Colonic mucosa (tissue), 4 donors: Measurements from ENCODE around the gene BATF. TPM values are rescaled to one million over a fixed set of nuclear protein-coding genes. Genes with fewer than 3 reads are reported as not detected.

Experiments
- DNase-seq: peaks from one replicate; pipeline ENCODE4 v3.0.0-alpha.2; 2020
- H3K27ac ChIP-seq: fragments of 200-600 bp; one replicate; pipeline ENCODE4 v1.8.0; 2021
- H3K27me3 ChIP-seq: fragments of 200-600 bp; one replicate; pipeline ENCODE4 v1.8.0; 2021
- H3K36me3 ChIP-seq: fragments of 200-600 bp; one replicate; pipeline ENCODE4 v1.8.0; 2021
- H3K4me1 ChIP-seq: fragments of 200-600 bp; one replicate; pipeline ENCODE4 v1.8.0; 2021; ENCODE audit warnings: mild to moderate bottlenecking
- H3K4me3 ChIP-seq: fragments of 200-600 bp; one replicate; pipeline ENCODE4 v1.8.0; 2021
- H3K9ac ChIP-seq, 2 donors: one replicate each; pipeline ENCODE4 v1.7.0; 2013; ENCODE audit warnings: control low read depth in 2 of 2, low read depth in 2 of 2, low read length in 2 of 2
- H3K9me3 ChIP-seq: fragments of 200-600 bp; one replicate; pipeline ENCODE4 v1.8.0; 2021
- CTCF ChIP-seq: fragments of 200-600 bp; IDR thresholded peaks from one replicate; pipeline ENCODE4 v1.8.0; 2022; ENCODE audit warnings: antibody characterized with exemption, mild to moderate bottlenecking
- intact Hi-C: fragments of 100-400 bp; cut with DNase I; formaldehyde crosslinking; loops from one replicate; pipeline ENCODE4 v1.14.1; 2022
- total RNA-seq, 2 donors: library from RNA; stranded (reverse); fragmentation: NEBNext Ultra II Directional in 1 of 2; extraction: Animal tissue kit (Norgen Biotek cat#: 25700) in 1 of 2; gene quantifications; one replicate each; pipeline ENCODE4 v1.2.1, GENCODE V29; 2021
- donor health status: healthy.
- donor health status: DM: no; HTN: no; CAD: no.
- donor health status: DM: no; HTN: no; CAD: no.

BATF gene
- total RNA-seq, 2 donors from 2014 or later: 0.77 to 1.3 TPM

GRCh38 chr14:75542588-75543091, 20.4 kb downstream of the BATF start:
- intact Hi-C loops: no loop called here
- Histone ChIP-seq H3K9me3 (no peaks in the 10 kb centered on the region), H3K27ac (peak overlapping the region; percentile 55), H3K27me3 (no peaks in the 10 kb centered on the region), H3K4me1 (no peaks in the 10 kb centered on the region), H3K4me3 (no peak overlapping the region), H3K36me3 (no peaks in the 10 kb centered on the region), H3K9ac (peak overlapping the region in 1 of 2 donors; percentile 61)
- TF ChIP-seq CTCF: no peak
- peak; percentile 45 for DNase-seq

- peak overlapping the region in 1 of 2 donors; percentile 61 for H3K9ac ChIP-seq
- H3K27ac ChIP-seq: peak overlapping the region; percentile 55
- no peaks in the 10 kb centered on the region for H3K4me1 ChIP-seq
- H3K27me3 ChIP-seq: no peaks in the 10 kb centered on the region
- no peaks in the 10 kb centered on the region for H3K36me3 ChIP-seq
- no peak overlapping the region for H3K4me3 ChIP-seq
- intact Hi-C loops: no loop called here
- no peaks in the 10 kb centered on the region for H3K9me3 ChIP-seq
- no peak for TF ChIP-seq CTCF
- no peak for DNase-seq
These were observed 21.0 kb downstream of the BATF start for GRCh38 chr14:75543253-75543652.

GRCh38 chr14:75543786-75544185, 21.5 kb downstream of the BATF start:
- DNase-seq: no peak

GRCh38 chr14:75545907-75546306, 23.6 kb downstream of the BATF start:
- no peak for DNase-seq
- TF ChIP-seq CTCF: no peak

More at GRCh38 chr14:75543786-75544185, 21.5 kb downstream of the BATF start:
- Histone ChIP-seq H3K27ac (no peak overlapping the region), H3K9ac (no peak overlapping the region), H3K27me3 (no peaks in the 10 kb centered on the region), H3K9me3 (no peaks in the 10 kb centered on the region), H3K4me1 (no peaks in the 10 kb centered on the region), H3K4me3 (no peak overlapping the region), H3K36me3 (no peaks in the 10 kb centered on the region)
- intact Hi-C loops: no loop called here
- TF ChIP-seq CTCF: no peak

GRCh38 chr14:75547552-75548250, 25.4 kb downstream of the BATF start:
- TF ChIP-seq CTCF: no peak
- Histone ChIP-seq H3K27ac (no peak overlapping the region), H3K36me3 (no peaks in the 10 kb centered on the region), H3K27me3 (no peaks in the 10 kb centered on the region), H3K9me3 (no peaks in the 10 kb centered on the region), H3K4me3 (no peak overlapping the region), H3K4me1 (no peaks in the 10 kb centered on the region), H3K9ac (no peak overlapping the region)
- intact Hi-C loops: no loop called here
- no peak for DNase-seq

More at GRCh38 chr14:75545907-75546306, 23.6 kb downstream of the BATF start:
- intact Hi-C loops: no loop called here
- no peak overlapping the region for H3K4me3 ChIP-seq
- no peaks in the 10 kb centered on the region for H3K9me3 ChIP-seq
- no peaks in the 10 kb centered on the region for H3K4me1 ChIP-seq
- H3K36me3 ChIP-seq: no peaks in the 10 kb centered on the region
- H3K9ac ChIP-seq: no peak overlapping the region
- H3K27ac ChIP-seq: no peak overlapping the region
- no peaks in the 10 kb centered on the region for H3K27me3 ChIP-seq
